K562 (cell line): ENCODE results near the gene POC1B. TPM values are rescaled to one million over a fixed set of nuclear protein-coding genes. Genes with fewer than 3 reads are reported as not detected.

Experiments used
- ATAC-seq: fragments of 200-7000 bp; cut with Tn5 transposase; 3 replicates; pipeline ENCODE4 v1.9.1; 2020; ENCODE audit warnings: moderate library complexity
- BruUV-seq: library from RNA; stranded (reverse); fragments of 400-500 nt; replicated peaks from 2 replicates; lab custom pipeline; 2021; lab: Mats Ljungman, UMichigan
- CTCF ChIA-PET: fragments of 300-600 bp; formaldehyde crosslinking; extraction: SDS; loops from one replicate; lab custom pipeline; 2021; ENCODE audit warnings: low intra/inter-chr PET ratio; lab: Yijun Ruan, JAX
- POLR2A ChIA-PET: fragments of 300-600, 350-650 bp; sonication (Branson Sonifier 250); formaldehyde crosslinking; extraction: SDS; loops from one replicate; lab custom pipeline; 2021; ENCODE audit warnings: antibody characterized with exemption, inconsistent platforms; lab: Yijun Ruan, JAX
- DNase-seq, 4 experiments: peaks; one replicate each; pipeline versions ENCODE4 v3.0.0 to v3.0.0-alpha.2; 2011 to 2018; ENCODE audit warnings: low spot score in 3 of 4, mixed read lengths in 3 of 4; ENCODE audit errors: extremely low read depth in 1 of 4
- FAIRE-seq: peaks from 2 replicates; lab custom pipeline; 2011; peaks lifted over from hg19 to GRCh38; lab: Jason Lieb, UNC
- H2AFZ ChIP-seq: 2 replicates; pipeline ENCODE4 v1.6.0; 2011; ENCODE audit warnings: low read depth, low read length, control low read depth, inconsistent platforms
- H3K27ac ChIP-seq: fragments of 200-600 bp; 3 replicates; pipeline ENCODE4 v1.8.0; 2011; ENCODE audit warnings: low read depth, mild to moderate bottlenecking, control low read depth, inconsistent platforms, low read length, moderate library complexity, mixed read lengths; ENCODE audit errors: extremely low read depth
- H3K27me3 ChIP-seq, 2 experiments: fragments of 300-600 bp in 1 of 2; 2 replicates in 1 of 2; 3 replicates in 1 of 2; pipeline versions ENCODE4 v1.6.0 to v1.8.0; 2011; ENCODE audit warnings: inconsistent platforms in 2 of 2, low read length in 2 of 2, mild to moderate bottlenecking in 1 of 2, mixed read lengths in 1 of 2, moderate library complexity in 1 of 2; ENCODE audit not compliant: control insufficient read depth in 2 of 2, insufficient read depth in 2 of 2
- H3K36me3 ChIP-seq: fragments of 300-600 bp; 3 replicates; pipeline ENCODE4 v1.8.0; 2011; ENCODE audit warnings: mild to moderate bottlenecking, low read length, inconsistent platforms; ENCODE audit not compliant: control insufficient read depth, insufficient read depth
- H3K4me1 ChIP-seq, 2 experiments: fragments of 200-600 bp in 1 of 2; replicated peaks in 1 of 2; 2 replicates in 1 of 2; 3 replicates in 1 of 2; pipeline versions ENCODE4 v1.5.1 to v1.8.0; 2011; ENCODE audit warnings: inconsistent platforms in 2 of 2, low read length in 2 of 2, mild to moderate bottlenecking in 1 of 2, mixed read lengths in 1 of 2, moderate library complexity in 1 of 2; ENCODE audit not compliant: control insufficient read depth in 2 of 2, insufficient read depth in 2 of 2
- H3K4me2 ChIP-seq: 2 replicates; pipeline ENCODE4 v1.6.1; 2011; ENCODE audit warnings: low read length, control low read depth, inconsistent platforms, mixed read lengths; ENCODE audit not compliant: insufficient read depth
- H3K4me3 ChIP-seq: fragments of 200-600 bp; sonication (generic), shearing (Covaris generic); 2 replicates; pipeline ENCODE4 v1.5.1; 2016; ENCODE audit warnings: control low read depth, inconsistent platforms
- H3K79me2 ChIP-seq: fragments of 200-600 bp; 3 replicates; pipeline ENCODE4 v1.8.0; 2011; ENCODE audit warnings: low read length, inconsistent platforms; ENCODE audit not compliant: control insufficient read depth, insufficient read depth
- H3K9ac ChIP-seq, 2 experiments: 2 replicates each; pipeline versions ENCODE4 v1.6.0 to v1.6.1; 2011; ENCODE audit warnings: low read depth in 2 of 2, low read length in 2 of 2, control low read depth in 1 of 2, inconsistent platforms in 1 of 2, mild to moderate bottlenecking in 1 of 2, mixed read lengths in 1 of 2; ENCODE audit not compliant: insufficient read depth in 1 of 2
- H3K9me1 ChIP-seq: one replicate; pipeline ENCODE4 v1.6.0; 2011; ENCODE audit warnings: inconsistent platforms, mild to moderate bottlenecking, low read length, moderate library complexity; ENCODE audit not compliant: control insufficient read depth, insufficient read depth
- H3K9me3 ChIP-seq: replicated peaks from 2 replicates; pipeline ENCODE4 v1.5.1; 2011; ENCODE audit warnings: low read depth, low read length, inconsistent platforms; ENCODE audit not compliant: control insufficient read depth, insufficient read depth
- H4K20me1 ChIP-seq: replicated peaks from 2 replicates; pipeline ENCODE4 v1.6.1; 2011; ENCODE audit warnings: low read length, inconsistent platforms, mixed read lengths; ENCODE audit not compliant: control insufficient read depth, insufficient read depth
- BHLHE40 ChIP-seq: IDR thresholded peaks from 2 replicates; pipeline ENCODE4 v1.6.1; 2011; ENCODE audit warnings: low read length, improper control_type of control experiment
- CBFA2T3 ChIP-seq: fragments of 450-650 bp; IDR thresholded peaks from 2 replicates; pipeline ENCODE4 v1.6.1; 2017
- CHD1 ChIP-seq: fragments of 200-600 bp; sonication (generic); IDR thresholded peaks from one replicate; pipeline ENCODE4 v1.6.1; 2012; ENCODE audit warnings: mild to moderate bottlenecking, moderate library complexity, low read length, inconsistent platforms
- ELF4 ChIP-seq: fragments of 450-650 bp; formaldehyde crosslinking; IDR thresholded peaks from 2 replicates; pipeline ENCODE4 v1.4.0; 2022; ENCODE audit warnings: missing genetic modification characterization
- ELK1 ChIP-seq: sonication (generic); formaldehyde crosslinking; IDR thresholded peaks from 2 replicates; pipeline ENCODE4 v1.8.1; 2022; ENCODE audit warnings: missing genetic modification reagents
- EP300 ChIP-seq: IDR thresholded peaks from 2 replicates; pipeline ENCODE4 v1.6.1; 2012; ENCODE audit warnings: low read length, improper control_type of control experiment
- KDM2B ChIP-seq: fragments of 250-450 bp; sonication (Bioruptor Pico); IDR thresholded peaks from 2 replicates; pipeline ENCODE4 v1.8.0; 2021; ENCODE audit warnings: mild to moderate bottlenecking, moderate library complexity
- MAFF ChIP-seq: IDR thresholded peaks from 2 replicates; pipeline ENCODE4 v1.6.1; 2012; ENCODE audit warnings: low read length, improper control_type of control experiment
- MTA1 ChIP-seq: fragments of 450-650 bp; IDR thresholded peaks from 2 replicates; pipeline ENCODE4 v1.6.1; 2017; ENCODE audit warnings: borderline replicate concordance
- NFE2 ChIP-seq: IDR thresholded peaks from 2 replicates; pipeline ENCODE4 v1.6.1; 2014; ENCODE audit warnings: antibody characterized with exemption, low read depth
- OTX1 ChIP-seq: fragments of 450-650 bp; formaldehyde crosslinking; IDR thresholded peaks from 2 replicates; pipeline ENCODE4 v1.4.0; 2022; ENCODE audit warnings: mild to moderate bottlenecking
- SMARCC2 ChIP-seq: fragments of 450-650 bp; IDR thresholded peaks from 2 replicates; pipeline ENCODE4 v1.6.1; 2017; ENCODE audit warnings: antibody characterized with exemption, moderate library complexity, mild to moderate bottlenecking, low read depth
- ZC3H4 ChIP-seq: sonication (generic); formaldehyde crosslinking; IDR thresholded peaks from 2 replicates; pipeline ENCODE4 v1.9.0; 2021; ENCODE audit warnings: missing genetic modification reagents, borderline replicate concordance
- ZFPM2 ChIP-seq: fragments of 250-450 bp; sonication (Bioruptor Pico); IDR thresholded peaks from 2 replicates; pipeline ENCODE4 v1.5.1; 2022; ENCODE audit warnings: mild to moderate bottlenecking
- ZNF197 ChIP-seq: fragments of 200-800 bp; sonication (Bioruptor generic); IDR thresholded peaks from 2 replicates; pipeline ENCODE4 v1.6.1; 2016; ENCODE audit warnings: low read depth, missing genetic modification characterization, missing compliant biosample characterization
- ZNF3 ChIP-seq: fragments of 250-450 bp; sonication (Bioruptor Pico); IDR thresholded peaks from 2 replicates; pipeline ENCODE4 v1.5.0; 2021; ENCODE audit warnings: mild to moderate bottlenecking, moderate library complexity
- WGBS: fragments of 100-300 bp; shearing (Covaris generic); methylation state at CpG from one replicate; pipeline ENCODE4 v1.1.6; 2016; ENCODE audit warnings: low coverage, mixed read lengths; ENCODE audit not compliant: insufficient coverage; ENCODE audit errors: missing lambda C conversion rate; 5-methylcytosine and 5-hydroxymethylcytosine counted together
- in situ Hi-C: fragments of 300-500 bp; cut with MboI; formaldehyde crosslinking; loops from 4 replicates; pipeline ENCODE4 v1.15.0; 2018; ENCODE audit warnings: inconsistent platforms, mixed read lengths
- intact Hi-C: fragments of 100-400 bp; cut with micrococcal nuclease; formaldehyde crosslinking; loops from 2 replicates; pipeline ENCODE4 v1.14.2; 2022
- polyA plus RNA-seq, 8 experiments: library from polyadenylated mRNA; depleted of rRNA in 4 of 8; stranded (reverse) in 5 of 8; unstranded in 3 of 8; fragments of >200 nt; fragmentation: Nextera tagmentation in 2 of 8; fragmentation: Illumina TruSeq in 1 of 8; extraction: Ambion mirVana in 2 of 8; extraction: Trizol in 1 of 8; gene quantifications; 2 replicates each; pipeline versions ENCODE4 v1.2.1 to v1.2.3, GENCODE V29; 2011 to 2014; ENCODE audit warnings: inconsistent platforms in 1 of 8, missing spikeins in 1 of 8
- total RNA-seq, 7 experiments: library from RNA; depleted of rRNA in 6 of 7; stranded (reverse); fragments of >200 nt in 6 of 7; fragmentation: Illumina TruSeq in 2 of 7; extraction: Trizol in 2 of 7; gene quantifications; 2 replicates each; pipeline versions ENCODE4 v1.2.1 to v1.2.3, GENCODE V29; 2011 to 2021; ENCODE audit warnings: low replicate concordance in 1 of 7
- TF ChIP-seq, protein P1 (sequence below): fragments of 250-450 bp; sonication (Bioruptor Pico); IDR thresholded peaks from 2 replicates; pipeline ENCODE4 v1.5.0; 2021
- TF ChIP-seq, protein P2 (sequence below): fragments of 450-650 bp; conservative IDR thresholded peaks from 2 replicates; pipeline ENCODE4 v1.6.1; 2016; ENCODE audit warnings: missing genetic modification characterization, low read depth, mild to moderate bottlenecking, missing compliant biosample characterization, moderate library complexity
- TF ChIP-seq, protein P3 (sequence below): fragments of 450-650 bp; conservative IDR thresholded peaks from 2 replicates; pipeline ENCODE4 v1.6.1; 2016; ENCODE audit warnings: missing genetic modification characterization, low read depth, mild to moderate bottlenecking, control low read depth, missing compliant biosample characterization

Gene POC1B
- total and polyA plus RNA-seq, 9 of the 15 experiments (the other 6 are each of a cell fraction or from before 2014, with no cell fraction given): 4.5 to 16.1 (median 10.4) TPM

DNA sequence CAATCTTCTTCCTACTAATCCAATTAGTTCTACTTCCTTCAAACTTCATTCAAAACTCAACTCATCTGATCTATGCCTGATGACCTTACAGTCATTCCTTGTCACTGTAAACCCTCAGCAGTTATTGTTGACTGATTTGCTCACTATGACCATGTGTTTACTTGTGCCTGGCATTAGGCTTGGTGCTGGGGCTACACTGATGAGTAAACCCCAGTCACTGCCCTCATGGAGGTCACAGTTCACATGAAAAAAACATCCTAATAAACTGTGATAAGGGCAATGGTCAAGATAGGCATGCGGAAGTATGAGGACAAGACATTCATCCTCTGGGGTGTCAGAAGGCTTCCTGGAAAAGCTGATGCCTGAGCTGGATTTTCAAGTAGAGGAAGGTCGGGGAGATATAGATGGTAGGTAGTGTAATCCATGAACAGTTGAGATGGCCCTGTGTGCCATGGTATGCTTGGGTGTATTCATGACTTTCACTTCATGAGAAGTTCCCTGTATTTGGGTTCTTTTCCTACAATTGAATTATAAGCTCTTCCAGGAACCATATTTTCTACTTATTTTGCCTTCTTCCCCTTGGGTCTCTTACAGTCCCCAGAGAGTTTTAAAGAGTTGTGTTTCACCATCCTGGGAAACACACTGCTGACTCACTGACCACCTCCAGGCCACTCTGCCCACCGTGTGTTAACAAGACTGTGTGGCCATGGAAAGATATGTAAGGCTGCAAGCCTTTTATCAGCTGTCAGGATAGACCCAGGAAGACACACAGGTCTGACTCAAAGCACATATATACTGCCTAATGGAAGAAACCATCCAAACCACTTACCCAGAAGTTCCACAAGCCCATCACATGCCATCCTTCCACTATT lies 134.8 kb downstream of the POC1B start:
- H3K79me2 ChIP-seq: no peaks in the 10 kb centered on the region
- DNase-seq: peak in 3 of 4 experiments; percentile 20 to 78 (median 33)
- H3K4me2 ChIP-seq: peak overlapping the region; percentile 50; the same call in 1 of the 2 replicates
- H3K9me3 ChIP-seq: no peaks in the 10 kb centered on the region
- intact Hi-C loops: loop anchor here (5.0 kb wide), 2 partner anchors 49 to 71 kb away; no protein-coding TSS in a partner anchor
- ChIA-PET POLR2A (interaction anchor here (1.0 kb wide), 1 partner anchor 11 kb away, joined by 3 read pairs; no protein-coding TSS in a partner anchor), CTCF (no interaction called here)
- H2AFZ ChIP-seq: peak overlapping the region; percentile 32
- 4% methylated on average over 3 of the region's 3 CpGs for WGBS
- no peaks in the 10 kb centered on the region for H3K27me3 ChIP-seq
- H3K27ac ChIP-seq: peak overlapping the region; percentile 17; the same call in 2 of the 3 replicates
- no peaks in the 10 kb centered on the region for H3K9me1 ChIP-seq
- H4K20me1 ChIP-seq: no peaks in the 10 kb centered on the region
- no peak overlapping the region for H3K4me3 ChIP-seq
- no TSS peak for BruUV-seq
- in situ Hi-C loops: no loop called here
- ATAC-seq: peak; percentile 29
- no peaks in the 10 kb centered on the region for H3K36me3 ChIP-seq
- no peak overlapping the region for H3K9ac ChIP-seq
- FAIRE-seq: peak; percentile 84
- H3K4me1 ChIP-seq: peaks cover 2 to 45% of the 10 kb centered on the region in 2 experiments; a peak in 3 of 5 replicates
- no peak for TF ChIP-seq KDM2B (CRISPR knock-in tag)
- peak; percentile 65 for TF ChIP-seq NFE2
- TF ChIP-seq MTA1: no peak
- peak; percentile 11; the same call in 1 of the 2 replicates for TF ChIP-seq MAFF
- TF ChIP-seq, protein P1, sequence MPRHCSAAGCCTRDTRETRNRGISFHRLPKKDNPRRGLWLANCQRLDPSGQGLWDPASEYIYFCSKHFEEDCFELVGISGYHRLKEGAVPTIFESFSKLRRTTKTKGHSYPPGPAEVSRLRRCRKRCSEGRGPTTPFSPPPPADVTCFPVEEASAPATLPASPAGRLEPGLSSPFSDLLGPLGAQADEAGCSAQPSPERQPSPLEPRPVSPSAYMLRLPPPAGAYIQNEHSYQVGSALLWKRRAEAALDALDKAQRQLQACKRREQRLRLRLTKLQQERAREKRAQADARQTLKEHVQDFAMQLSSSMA (CRISPR knock-in tag): no peak
- TF ChIP-seq ZNF3: no peak
- TF ChIP-seq, protein P2, sequence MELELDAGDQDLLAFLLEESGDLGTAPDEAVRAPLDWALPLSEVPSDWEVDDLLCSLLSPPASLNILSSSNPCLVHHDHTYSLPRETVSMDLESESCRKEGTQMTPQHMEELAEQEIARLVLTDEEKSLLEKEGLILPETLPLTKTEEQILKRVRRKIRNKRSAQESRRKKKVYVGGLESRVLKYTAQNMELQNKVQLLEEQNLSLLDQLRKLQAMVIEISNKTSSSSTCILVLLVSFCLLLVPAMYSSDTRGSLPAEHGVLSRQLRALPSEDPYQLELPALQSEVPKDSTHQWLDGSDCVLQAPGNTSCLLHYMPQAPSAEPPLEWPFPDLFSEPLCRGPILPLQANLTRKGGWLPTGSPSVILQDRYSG: no peak
- TF ChIP-seq CBFA2T3: peak; percentile 76
- peak; percentile 36; the same call in 1 of the 2 replicates for TF ChIP-seq EP300
- no peak for TF ChIP-seq SMARCC2
- TF ChIP-seq ZFPM2: no peak
- no peak for TF ChIP-seq BHLHE40
- TF ChIP-seq ELF4 (CRISPR knock-in tag): no peak
- TF ChIP-seq ZNF197: no peak
- TF ChIP-seq OTX1 (CRISPR knock-in tag): no peak
- TF ChIP-seq ZC3H4: no peak
- TF ChIP-seq CHD1: no peak
- TF ChIP-seq, protein P3, sequence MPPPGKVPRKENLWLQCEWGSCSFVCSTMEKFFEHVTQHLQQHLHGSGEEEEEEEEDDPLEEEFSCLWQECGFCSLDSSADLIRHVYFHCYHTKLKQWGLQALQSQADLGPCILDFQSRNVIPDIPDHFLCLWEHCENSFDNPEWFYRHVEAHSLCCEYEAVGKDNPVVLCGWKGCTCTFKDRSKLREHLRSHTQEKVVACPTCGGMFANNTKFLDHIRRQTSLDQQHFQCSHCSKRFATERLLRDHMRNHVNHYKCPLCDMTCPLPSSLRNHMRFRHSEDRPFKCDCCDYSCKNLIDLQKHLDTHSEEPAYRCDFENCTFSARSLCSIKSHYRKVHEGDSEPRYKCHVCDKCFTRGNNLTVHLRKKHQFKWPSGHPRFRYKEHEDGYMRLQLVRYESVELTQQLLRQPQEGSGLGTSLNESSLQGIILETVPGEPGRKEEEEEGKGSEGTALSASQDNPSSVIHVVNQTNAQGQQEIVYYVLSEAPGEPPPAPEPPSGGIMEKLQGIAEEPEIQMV (tag): no peak
- TF ChIP-seq ELK1: no peak
